Ishikawa (cell line): ENCODE measurements around the gene KDM2B.

Experiments used
- CEBPB ChIP-seq: IDR thresholded peaks from 2 replicates; pipeline ENCODE4 v1.6.1; 2012
- CREB1 ChIP-seq: IDR thresholded peaks from 2 replicates; pipeline ENCODE4 v1.6.1; 2012; ENCODE audit warnings: low read depth
- EGR1 ChIP-seq: IDR thresholded peaks from 2 replicates; pipeline ENCODE4 v1.6.1; 2012
- EP300 ChIP-seq: IDR thresholded peaks from 2 replicates; pipeline ENCODE4 v1.6.1; 2012; ENCODE audit warnings: borderline replicate concordance
- FOXM1 ChIP-seq: IDR thresholded peaks from 2 replicates; pipeline ENCODE4 v1.6.1; 2012; ENCODE audit warnings: low read depth, borderline replicate concordance
- MAX ChIP-seq: IDR thresholded peaks from 2 replicates; pipeline ENCODE4 v1.6.1; 2012
- NFIC ChIP-seq: IDR thresholded peaks from 2 replicates; pipeline ENCODE4 v1.6.1; 2012
- RAD21 ChIP-seq: IDR thresholded peaks from 2 replicates; pipeline ENCODE4 v1.6.1; 2012; ENCODE audit warnings: low read depth
- REST ChIP-seq: IDR thresholded peaks from 2 replicates; pipeline ENCODE4 v1.6.1; 2012; ENCODE audit warnings: low read depth, mild to moderate bottlenecking
- TAF1 ChIP-seq: IDR thresholded peaks from 2 replicates; pipeline ENCODE4 v1.6.1; 2012; ENCODE audit warnings: low read depth, mild to moderate bottlenecking
- TCF12 ChIP-seq: IDR thresholded peaks from 2 replicates; pipeline ENCODE4 v1.6.1; 2012; ENCODE audit warnings: low read depth
- TEAD4 ChIP-seq: IDR thresholded peaks from 2 replicates; pipeline ENCODE4 v1.6.1; 2012
- USF1 ChIP-seq: IDR thresholded peaks from 2 replicates; pipeline ENCODE4 v1.6.1; 2012
- YY1 ChIP-seq: IDR thresholded peaks from 2 replicates; pipeline ENCODE4 v1.6.1; 2012; ENCODE audit warnings: low read depth
- ZBTB7A ChIP-seq: IDR thresholded peaks from 2 replicates; pipeline ENCODE4 v1.6.1; 2012; ENCODE audit warnings: low read depth

The KDM2B gene

GRCh38 chr12:121388421-121388981 is 192.3 kb downstream of the KDM2B start:
- TF ChIP-seq TEAD4 (no peak), CEBPB (no peak), CREB1 (no peak), MAX (no peak), EP300 (no peak), EGR1 (no peak), RAD21 (no peak), REST (no peak), NFIC (no peak), FOXM1 (no peak)

- TF ChIP-seq EP300 = no peak
- TF ChIP-seq MAX = no peak
- TF ChIP-seq ZBTB7A = no peak
- no peak for TF ChIP-seq YY1
- no peak for TF ChIP-seq RAD21
- no peak for TF ChIP-seq USF1
- no peak for TF ChIP-seq TEAD4
- no peak for TF ChIP-seq NFIC
- no peak for TF ChIP-seq CREB1
- no peak for TF ChIP-seq TCF12
- TF ChIP-seq TAF1 = no peak
- no peak for TF ChIP-seq CEBPB
- TF ChIP-seq EGR1 = no peak
- no peak for TF ChIP-seq REST
These were observed 197.2 kb downstream of the KDM2B start for GRCh38 chr12:121383601-121384021.

- TF ChIP-seq FOXM1 (no peak), RAD21 (no peak), TEAD4 (no peak), TCF12 (no peak), ZBTB7A (no peak), CEBPB (no peak), TAF1 (no peak), REST (no peak), YY1 (no peak), CREB1 (no peak), MAX (no peak), EGR1 (no peak), NFIC (no peak), USF1 (no peak), EP300 (no peak)
These were observed 200.9 kb downstream of the KDM2B start for GRCh38 chr12:121379945-121380344.
